Measurements from ENCODE around the gene CFL1. TPM values are rescaled to one million over a fixed set of nuclear protein-coding genes. Genes with fewer than 3 reads are reported as not detected.
A peak's percentile ranks its signal among the peaks of the same experiment; 100 is the strongest.

CFL1 gene
- polyA plus RNA-seq, 1 of the 3 experiments (the other 2 are of a cell fraction), result 4,252 TPM

DNA sequence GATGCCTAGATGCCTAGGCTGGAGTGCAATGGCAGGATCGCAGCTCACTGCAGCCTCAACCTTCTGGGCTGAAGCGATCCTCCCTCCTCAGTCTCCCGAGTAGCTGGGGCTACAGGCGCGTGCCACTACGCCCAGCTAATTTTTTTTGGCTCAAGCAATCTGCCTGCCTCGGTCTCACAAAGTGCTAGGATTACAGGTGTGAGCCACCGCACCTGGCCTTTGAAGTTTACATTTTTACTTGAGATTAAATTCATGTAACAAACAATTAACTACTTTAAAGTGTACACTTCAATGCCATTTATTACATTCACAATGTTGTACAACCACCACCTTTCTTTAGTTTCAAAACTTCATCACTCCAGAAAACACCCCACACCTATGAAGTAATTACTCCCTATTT lies 45.7 kb upstream of the CFL1 start:
- H3K9ac ChIP-seq, result peak overlapping the region; percentile 70
- CTCF ChIA-PET, result interaction anchor here (1.1 to 4.1 kb wide), 2 partner anchors 15 to 19 kb away, joined by 3 to 35 read pairs; partner anchors contain the start of genes CCDC85B and FIBP
- H3K27me3 ChIP-seq (ENCODE audit: insufficient read depth), result no peaks in the 10 kb centered on the region
- H2AFZ ChIP-seq (ENCODE audit: low read depth), result no peak overlapping the region
- H3K9me3 ChIP-seq, result no peaks in the 10 kb centered on the region
- POLR2A ChIA-PET, result no interaction called here
- peaks cover 48% of the 10 kb centered on the region for H3F3A ChIP-seq (replicated peaks; ENCODE audit: insufficient read depth)
- peak overlapping the region in 1 of 2 experiments; percentile 95; a peak in 2 of 4 replicates for H3K27ac ChIP-seq (ENCODE audit: low read depth in 2 of 2, low read length in 1 of 2)
- H3K4me1 ChIP-seq (ENCODE audit: control insufficient read depth in 1 of 2, insufficient read depth in 2 of 2, low read depth in 1 of 2, low read length in 1 of 2), result peaks cover 0 to 26% of the 10 kb centered on the region in 2 experiments; a peak in 3 of 4 replicates
- peaks cover 0 to 2% of the 10 kb centered on the region in 2 experiments for H3K36me3 ChIP-seq (replicated peaks in 1 of 2; ENCODE audit: control insufficient read depth in 1 of 2, insufficient read depth in 2 of 2, low read length in 1 of 2)
- DNase-seq, result no peak
- H3K9me2 ChIP-seq, result no peaks in the 10 kb centered on the region
- H4K20me1 ChIP-seq (ENCODE audit: insufficient read depth), result peaks cover 3% of the 10 kb centered on the region
- WGBS (ENCODE audit: low lambda C conversion rate), result 75% methylated on average over 8 of the region's 8 CpGs
- H3K4me2 ChIP-seq, result peak overlapping the region; percentile 75
- TF ChIP-seq YY1 (IDR thresholded peaks at IDR 0.05; ENCODE audit: low read depth), result no peak
- H3K79me2 ChIP-seq (ENCODE audit: insufficient read depth), result peaks cover 52% of the 10 kb centered on the region
- no peak overlapping the region for H3K4me3 ChIP-seq (ENCODE audit: low read depth in 2 of 2, low read length in 1 of 2)

DNA sequence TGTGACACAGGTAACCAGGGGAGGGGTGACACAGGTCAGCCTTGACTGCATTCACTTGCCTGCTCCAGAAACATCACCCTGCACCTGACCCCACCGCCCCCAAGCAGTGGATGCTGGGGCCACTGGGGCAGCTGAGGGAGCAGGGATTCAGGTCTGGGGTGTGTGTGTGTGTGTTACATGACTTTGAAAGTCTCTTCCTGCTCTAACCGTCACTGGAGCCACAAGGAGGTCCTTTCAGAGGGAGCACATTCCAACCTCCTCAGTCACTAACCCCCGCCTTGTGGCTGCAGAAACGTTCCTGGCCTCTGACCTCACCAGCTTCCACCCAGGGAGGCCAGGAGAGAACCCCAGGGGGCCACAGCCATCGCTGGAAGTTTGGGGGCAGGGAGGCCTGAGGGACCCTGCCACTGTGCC lies 45.1 kb upstream of the CFL1 start:
- CTCF ChIA-PET, result interaction anchor here (1.1 to 4.1 kb wide), 3 partner anchors 14 to 85 kb away, joined by 3 to 35 read pairs (median 4); partner anchors contain the start of genes CCDC85B and FIBP
- DNase-seq, result no peak
- no peak; the same call in 1 of the 2 replicates for TF ChIP-seq POLR2AphosphoS5 (IDR thresholded peaks at IDR 0.05; ENCODE audit: low read depth, low read length)
- TF ChIP-seq, protein P1, sequence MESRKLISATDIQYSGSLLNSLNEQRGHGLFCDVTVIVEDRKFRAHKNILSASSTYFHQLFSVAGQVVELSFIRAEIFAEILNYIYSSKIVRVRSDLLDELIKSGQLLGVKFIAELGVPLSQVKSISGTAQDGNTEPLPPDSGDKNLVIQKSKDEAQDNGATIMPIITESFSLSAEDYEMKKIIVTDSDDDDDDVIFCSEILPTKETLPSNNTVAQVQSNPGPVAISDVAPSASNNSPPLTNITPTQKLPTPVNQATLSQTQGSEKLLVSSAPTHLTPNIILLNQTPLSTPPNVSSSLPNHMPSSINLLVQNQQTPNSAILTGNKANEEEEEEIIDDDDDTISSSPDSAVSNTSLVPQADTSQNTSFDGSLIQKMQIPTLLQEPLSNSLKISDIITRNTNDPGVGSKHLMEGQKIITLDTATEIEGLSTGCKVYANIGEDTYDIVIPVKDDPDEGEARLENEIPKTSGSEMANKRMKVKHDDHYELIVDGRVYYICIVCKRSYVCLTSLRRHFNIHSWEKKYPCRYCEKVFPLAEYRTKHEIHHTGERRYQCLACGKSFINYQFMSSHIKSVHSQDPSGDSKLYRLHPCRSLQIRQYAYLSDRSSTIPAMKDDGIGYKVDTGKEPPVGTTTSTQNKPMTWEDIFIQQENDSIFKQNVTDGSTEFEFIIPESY (IDR thresholded peaks at IDR 0.05; ENCODE audit: borderline replicate concordance, low read depth), result peak; percentile 71; the same call in 1 of the 2 replicates
- no peak for TF ChIP-seq GATA2 (CRISPR knock-in tag; IDR thresholded peaks at IDR 0.05)
- TF ChIP-seq, protein P2, sequence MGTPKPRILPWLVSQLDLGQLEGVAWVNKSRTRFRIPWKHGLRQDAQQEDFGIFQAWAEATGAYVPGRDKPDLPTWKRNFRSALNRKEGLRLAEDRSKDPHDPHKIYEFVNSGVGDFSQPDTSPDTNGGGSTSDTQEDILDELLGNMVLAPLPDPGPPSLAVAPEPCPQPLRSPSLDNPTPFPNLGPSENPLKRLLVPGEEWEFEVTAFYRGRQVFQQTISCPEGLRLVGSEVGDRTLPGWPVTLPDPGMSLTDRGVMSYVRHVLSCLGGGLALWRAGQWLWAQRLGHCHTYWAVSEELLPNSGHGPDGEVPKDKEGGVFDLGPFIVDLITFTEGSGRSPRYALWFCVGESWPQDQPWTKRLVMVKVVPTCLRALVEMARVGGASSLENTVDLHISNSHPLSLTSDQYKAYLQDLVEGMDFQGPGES (IDR thresholded peaks at IDR 0.05; ENCODE audit: low read depth, low read length), result no peak
- 0 out of 2 replicates have a peak, but pooled peaks have one; percentile 37 for TF ChIP-seq YY1 (IDR thresholded peaks at IDR 0.05; ENCODE audit: low read depth)
- TF ChIP-seq SIN3A (IDR thresholded peaks at IDR 0.05; ENCODE audit: borderline replicate concordance, low read depth, low read length), result no peak
- peak; percentile 88 for TF ChIP-seq TCF12 (IDR thresholded peaks at IDR 0.05)
- TF ChIP-seq, protein P3, sequence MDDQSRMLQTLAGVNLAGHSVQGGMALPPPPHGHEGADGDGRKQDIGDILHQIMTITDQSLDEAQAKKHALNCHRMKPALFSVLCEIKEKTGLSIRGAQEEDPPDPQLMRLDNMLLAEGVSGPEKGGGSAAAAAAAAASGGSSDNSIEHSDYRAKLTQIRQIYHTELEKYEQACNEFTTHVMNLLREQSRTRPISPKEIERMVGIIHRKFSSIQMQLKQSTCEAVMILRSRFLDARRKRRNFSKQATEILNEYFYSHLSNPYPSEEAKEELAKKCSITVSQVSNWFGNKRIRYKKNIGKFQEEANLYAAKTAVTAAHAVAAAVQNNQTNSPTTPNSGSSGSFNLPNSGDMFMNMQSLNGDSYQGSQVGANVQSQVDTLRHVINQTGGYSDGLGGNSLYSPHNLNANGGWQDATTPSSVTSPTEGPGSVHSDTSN (IDR thresholded peaks at IDR 0.05), result peak; percentile 64
- TF ChIP-seq CHD2 (IDR thresholded peaks at IDR 0.05; ENCODE audit: low read length, partially characterized antibody), result no peak
- no peak for TF ChIP-seq RFX5 (IDR thresholded peaks at IDR 0.05; ENCODE audit: low read length)
- TF ChIP-seq, protein P4, sequence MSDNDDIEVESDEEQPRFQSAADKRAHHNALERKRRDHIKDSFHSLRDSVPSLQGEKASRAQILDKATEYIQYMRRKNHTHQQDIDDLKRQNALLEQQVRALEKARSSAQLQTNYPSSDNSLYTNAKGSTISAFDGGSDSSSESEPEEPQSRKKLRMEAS (IDR thresholded peaks at IDR 0.05; ENCODE audit: low read depth), result peak; percentile 69
- TF ChIP-seq TEAD4 (IDR thresholded peaks at IDR 0.05; ENCODE audit: borderline replicate concordance, insufficient read depth), result peak; percentile 88
- peak in 1 of 2 experiments; percentile 98; a peak in 2 of 4 replicates for TF ChIP-seq EP300 (IDR thresholded peaks at IDR 0.05; ENCODE audit: borderline replicate concordance in 1 of 2, low read depth in 1 of 2, low read length in 1 of 2)
- TF ChIP-seq FOSL2 (IDR thresholded peaks at IDR 0.05; ENCODE audit: borderline replicate concordance, low read depth), result peak; percentile 95
- no peak for TF ChIP-seq MXI1 (IDR thresholded peaks at IDR 0.05; ENCODE audit: low read depth, low read length)
- TF ChIP-seq FOXJ3 (CRISPR knock-in tag; IDR thresholded peaks at IDR 0.05), result no peak
- TF ChIP-seq RXRA (IDR thresholded peaks at IDR 0.05; ENCODE audit: borderline replicate concordance, low read depth), result peak; percentile 92
- TF ChIP-seq NRF1 (IDR thresholded peaks at IDR 0.05; ENCODE audit: low read depth, low read length), result no peak
- TF ChIP-seq GABPA (IDR thresholded peaks at IDR 0.05; ENCODE audit: low read depth), result no peak
- TF ChIP-seq RCOR1 (IDR thresholded peaks at IDR 0.05; ENCODE audit: low read length), result no peak
- peak; percentile 96 for TF ChIP-seq FOXM1 (IDR thresholded peaks at IDR 0.05; ENCODE audit: low read depth)
- TF ChIP-seq TAF1 (IDR thresholded peaks at IDR 0.05; ENCODE audit: borderline replicate concordance, low read depth, low read length), result peak; percentile 42; the same call in 1 of the 2 replicates

More for the DNA sequence above, 45.1 kb upstream of the CFL1 start:
- POLR2A ChIA-PET, result no interaction called here
- H3K9me3 ChIP-seq, result no peaks in the 10 kb centered on the region
- peak overlapping the region in 1 of 2 experiments; percentile 95; a peak in 2 of 4 replicates for H3K27ac ChIP-seq (ENCODE audit: low read depth in 2 of 2, low read length in 1 of 2)
- peaks cover 0 to 30% of the 10 kb centered on the region in 2 experiments; a peak in 3 of 4 replicates for H3K4me1 ChIP-seq (ENCODE audit: control insufficient read depth in 1 of 2, insufficient read depth in 2 of 2, low read depth in 1 of 2, low read length in 1 of 2)
- H3K9me2 ChIP-seq, result no peaks in the 10 kb centered on the region
- H3K27me3 ChIP-seq (ENCODE audit: insufficient read depth), result no peaks in the 10 kb centered on the region
- peaks cover 10% of the 10 kb centered on the region for H4K20me1 ChIP-seq (ENCODE audit: insufficient read depth)
- 12% methylated on average over 4 of the region's 5 CpGs for WGBS (ENCODE audit: low lambda C conversion rate)
- H3K36me3 ChIP-seq (replicated peaks in 1 of 2; ENCODE audit: control insufficient read depth in 1 of 2, insufficient read depth in 2 of 2, low read length in 1 of 2), result peaks cover 0 to 7% of the 10 kb centered on the region in 2 experiments
- H3K79me2 ChIP-seq (ENCODE audit: insufficient read depth), result peaks cover 59% of the 10 kb centered on the region
- H3F3A ChIP-seq (replicated peaks; ENCODE audit: insufficient read depth), result peaks cover 46% of the 10 kb centered on the region
- no peak overlapping the region for H2AFZ ChIP-seq (ENCODE audit: low read depth)
- peak overlapping the region; percentile 70 for H3K9ac ChIP-seq
- peak overlapping the region in 1 of 2 experiments; percentile 44; a peak in 1 of 4 replicates for H3K4me3 ChIP-seq (ENCODE audit: low read depth in 2 of 2, low read length in 1 of 2)
- H3K4me2 ChIP-seq, result peak overlapping the region; percentile 75

Measured in SK-N-SH (cell line).